NCI-H2196 treated with DMSO at 0.1 percent for 48 hours (cell line): Measurements from ENCODE around the gene BANK1.

ENCODE experiments used
- DNase-seq: peaks from one replicate; lab custom pipeline; 2025; ENCODE audit not compliant: unreplicated experiment; lab: John Stamatoyannopoulos, UW

BANK1 gene

GRCh38 chr4:102105983-102106382, 315.5 kb downstream of the BANK1 start:
- no peak for DNase-seq

GRCh38 chr4:102114118-102114630, 323.6 kb downstream of the BANK1 start:
- no peak for DNase-seq

- no peak for DNase-seq
Observed at GRCh38 chr4:102116121-102116520, 325.6 kb downstream of the BANK1 start.

GRCh38 chr4:102120846-102121245, 330.3 kb downstream of the BANK1 start:
- no peak for DNase-seq
